Measurements from ENCODE around the gene NME4. TPM values are rescaled to one million over a fixed set of nuclear protein-coding genes. Genes with fewer than 3 reads are reported as not detected.

The NME4 gene
- total and polyA plus RNA-seq, 11 donors, result 37.5 to 103 (median 73.8) TPM

DNA sequence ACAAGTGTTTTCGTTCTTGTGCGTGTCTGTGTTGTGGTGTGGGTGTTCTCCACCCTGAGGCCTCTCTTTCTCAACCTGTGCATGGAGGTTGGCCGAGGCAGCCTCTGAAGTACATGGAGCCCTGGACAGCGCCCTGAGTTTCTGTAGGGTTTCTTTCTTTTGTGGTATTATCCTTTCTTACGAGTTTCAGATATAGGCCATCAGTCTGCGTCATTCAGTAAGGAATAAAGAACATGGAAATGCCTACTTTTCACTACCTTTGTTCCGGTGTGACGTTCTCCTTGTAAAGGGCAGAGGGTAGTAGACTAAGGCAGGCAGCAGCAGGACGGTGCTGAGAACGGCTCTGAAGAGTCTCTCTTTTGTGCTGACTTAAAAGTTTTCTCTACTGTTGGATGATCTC, 47.0 kb downstream of the NME4 start:
- ATAC-seq (no peak), DNase-seq (no peak)
- TF ChIP-seq, protein P1, sequence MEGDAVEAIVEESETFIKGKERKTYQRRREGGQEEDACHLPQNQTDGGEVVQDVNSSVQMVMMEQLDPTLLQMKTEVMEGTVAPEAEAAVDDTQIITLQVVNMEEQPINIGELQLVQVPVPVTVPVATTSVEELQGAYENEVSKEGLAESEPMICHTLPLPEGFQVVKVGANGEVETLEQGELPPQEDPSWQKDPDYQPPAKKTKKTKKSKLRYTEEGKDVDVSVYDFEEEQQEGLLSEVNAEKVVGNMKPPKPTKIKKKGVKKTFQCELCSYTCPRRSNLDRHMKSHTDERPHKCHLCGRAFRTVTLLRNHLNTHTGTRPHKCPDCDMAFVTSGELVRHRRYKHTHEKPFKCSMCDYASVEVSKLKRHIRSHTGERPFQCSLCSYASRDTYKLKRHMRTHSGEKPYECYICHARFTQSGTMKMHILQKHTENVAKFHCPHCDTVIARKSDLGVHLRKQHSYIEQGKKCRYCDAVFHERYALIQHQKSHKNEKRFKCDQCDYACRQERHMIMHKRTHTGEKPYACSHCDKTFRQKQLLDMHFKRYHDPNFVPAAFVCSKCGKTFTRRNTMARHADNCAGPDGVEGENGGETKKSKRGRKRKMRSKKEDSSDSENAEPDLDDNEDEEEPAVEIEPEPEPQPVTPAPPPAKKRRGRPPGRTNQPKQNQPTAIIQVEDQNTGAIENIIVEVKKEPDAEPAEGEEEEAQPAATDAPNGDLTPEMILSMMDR (IDR thresholded peaks at IDR 0.05), result no peak
- no peak for TF ChIP-seq POLR2A (IDR thresholded peaks at IDR 0.05)
- intact Hi-C loops (cut with DNase I), result no loop called here
- Histone ChIP-seq H3K4me3 (no peak overlapping the region), H3K27ac (no peak overlapping the region), H3K36me3 (peaks cover 0 to 3% (median 0%) of the 10 kb centered on the region in 9 donors), H3K27me3 (no peaks in the 10 kb centered on the region), H3K4me1 (peaks cover 0 to 18% (median 0%) of the 10 kb centered on the region in 12 donors), H3K9me3 (no peaks in the 10 kb centered on the region)
- WGBS, 4 donors, result 93 to 96% (median 94%) methylated on average over 10 of the region's 10 CpGs

DNA sequence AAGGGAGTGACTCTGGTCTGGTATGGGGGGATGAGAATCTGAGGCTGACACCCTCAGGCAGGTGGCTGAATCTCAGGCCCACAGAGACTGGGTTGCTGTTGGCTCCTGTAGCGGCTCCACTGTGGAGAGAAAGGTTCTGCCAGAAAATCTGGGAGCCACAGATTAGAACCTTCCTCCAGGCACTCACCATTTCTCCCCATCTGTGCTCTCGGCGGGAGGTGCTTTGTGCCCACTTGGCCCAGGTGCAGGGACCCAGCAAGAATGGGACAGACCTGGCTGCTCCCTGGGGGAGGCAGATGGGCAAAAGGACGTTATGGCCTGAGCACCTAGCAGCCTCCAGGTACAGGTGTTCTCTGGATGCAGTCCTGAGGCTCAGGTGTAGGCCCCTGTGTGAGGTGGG, 48.6 kb downstream of the NME4 start:
- ATAC-seq (no peak), DNase-seq (peak in 1 of 5 donors; percentile 10)
- Histone ChIP-seq H3K36me3 (no peaks in the 10 kb centered on the region), H3K27ac (no peak overlapping the region), H3K9me3 (no peaks in the 10 kb centered on the region), H3K27me3 (no peaks in the 10 kb centered on the region), H3K4me3 (no peak overlapping the region), H3K4me1 (peaks cover 0 to 18% (median 0%) of the 10 kb centered on the region in 12 donors)
- TF ChIP-seq POLR2A (IDR thresholded peaks at IDR 0.05), result no peak
- intact Hi-C loops (cut with DNase I), result no loop called here
- 87 to 95% (median 91%) methylated on average over 4 of the region's 4 CpGs for WGBS, 4 donors

Other genes with a start within 250 kb of the NME4 start
- not detected for gene HBZ, start 244.6 kb upstream of the NME4 start, total RNA-seq
- gene HBZ, start 244.6 kb upstream of the NME4 start, polyA plus RNA-seq, result not detected
- under 1 TPM in 4 of 9 donors, not detected in 5; 0.54 to 0.62 (median 0.58) TPM for gene HBM, start 231.2 kb upstream of the NME4 start, total RNA-seq
- not detected for gene HBM, start 231.2 kb upstream of the NME4 start, polyA plus RNA-seq
- gene HBA2, start 224.3 kb upstream of the NME4 start, total RNA-seq, result 1,000 to 10,000 TPM in 2 of 9 donors, 100 to 1,000 TPM in 4, 10 to 100 TPM in 3; 47.9 to 2,038 (median 162) TPM
- 10 to 100 TPM in 1 of 2 donors, 1 to 10 TPM in 1; 3.6 to 90.1 TPM for gene HBA2, start 224.3 kb upstream of the NME4 start, polyA plus RNA-seq
- 1,000 to 10,000 TPM in 1 of 9 donors, 100 to 1,000 TPM in 7, 10 to 100 TPM in 1; 74.1 to 1,031 (median 259) TPM for gene HBA1, start 220.5 kb upstream of the NME4 start, total RNA-seq
- gene HBA1, start 220.5 kb upstream of the NME4 start, polyA plus RNA-seq, result 10 to 100 TPM in 1 of 2 donors, 1 to 10 TPM in 1; 1.8 to 32.6 TPM
- gene HBQ1, start 216.7 kb upstream of the NME4 start, total RNA-seq, result not detected
- gene HBQ1, start 216.7 kb upstream of the NME4 start, polyA plus RNA-seq, result not detected
- gene LUC7L, start 167.8 kb upstream of the NME4 start, total RNA-seq, result 10 to 100 TPM; 12.5 to 26.8 (median 19.4) TPM
- gene LUC7L, start 167.8 kb upstream of the NME4 start, polyA plus RNA-seq, result 10 to 100 TPM; 17.7 to 47.5 TPM
- gene FAM234A, start 162.4 kb upstream of the NME4 start, total RNA-seq, result 100 to 1,000 TPM; 132 to 201 (median 148) TPM
- gene FAM234A, start 162.4 kb upstream of the NME4 start, polyA plus RNA-seq, result 100 to 1,000 TPM; 110 to 124 TPM
- gene RGS11, start 121.3 kb upstream of the NME4 start, total RNA-seq, result 10 to 100 TPM in 5 of 9 donors, 1 to 10 TPM in 4; 4.9 to 19.5 (median 11.8) TPM
- 10 to 100 TPM in 1 of 2 donors, 1 to 10 TPM in 1; 1.1 to 12.1 TPM for gene RGS11, start 121.3 kb upstream of the NME4 start, polyA plus RNA-seq
- 10 to 100 TPM in 3 of 9 donors, 1 to 10 TPM in 6; 5.5 to 19.2 (median 8.2) TPM for gene ARHGDIG, start 116.6 kb upstream of the NME4 start, total RNA-seq
- gene ARHGDIG, start 116.6 kb upstream of the NME4 start, polyA plus RNA-seq, result 10 to 100 TPM in 1 of 2 donors, under 1 TPM in 1; 0.26 to 11.4 TPM
- 1 to 10 TPM in 8 of 9 donors, under 1 TPM in 1; 0.98 to 9.3 (median 5.1) TPM for gene PDIA2, start 114.0 kb upstream of the NME4 start, total RNA-seq
- 1 to 10 TPM in 1 of 2 donors, under 1 TPM in 1; 0.17 to 1.7 TPM for gene PDIA2, start 114.0 kb upstream of the NME4 start, polyA plus RNA-seq
- gene AXIN1, start 44.5 kb upstream of the NME4 start, total RNA-seq, result 10 to 100 TPM in 6 of 9 donors, 1 to 10 TPM in 3; 6.8 to 32.0 (median 11.6) TPM
- 10 to 100 TPM; 10.0 to 19.8 TPM for gene AXIN1, start 44.5 kb upstream of the NME4 start, polyA plus RNA-seq
- 100 to 1,000 TPM in 2 of 9 donors, 10 to 100 TPM in 7; 66.3 to 126 (median 77.7) TPM for gene MRPL28, start 26.7 kb upstream of the NME4 start, total RNA-seq
- 100 to 1,000 TPM; 135 to 157 TPM for gene MRPL28, start 26.7 kb upstream of the NME4 start, polyA plus RNA-seq
- gene PGAP6, start 15.2 kb upstream of the NME4 start, total RNA-seq, result 10 to 100 TPM; 32.3 to 65.3 (median 44.9) TPM
- 10 to 100 TPM; 30.1 to 63.8 TPM for gene PGAP6, start 15.2 kb upstream of the NME4 start, polyA plus RNA-seq
- gene DECR2, start 4.7 kb downstream of the NME4 start, total RNA-seq, result 10 to 100 TPM in 6 of 9 donors, 1 to 10 TPM in 3; 6.9 to 20.6 (median 12.2) TPM
- gene DECR2, start 4.7 kb downstream of the NME4 start, polyA plus RNA-seq, result 10 to 100 TPM in 1 of 2 donors, 1 to 10 TPM in 1; 7.1 to 17.1 TPM
- gene RAB11FIP3, start 28.4 kb downstream of the NME4 start, total RNA-seq, result 10 to 100 TPM; 19.9 to 39.9 (median 31.9) TPM
- 10 to 100 TPM; 19.3 to 35.2 TPM for gene RAB11FIP3, start 28.4 kb downstream of the NME4 start, polyA plus RNA-seq
- 10 to 100 TPM; 12.0 to 35.5 (median 20.0) TPM for gene CAPN15, start 130.5 kb downstream of the NME4 start, total RNA-seq
- gene CAPN15, start 130.5 kb downstream of the NME4 start, polyA plus RNA-seq, result 10 to 100 TPM; 20.8 to 26.0 TPM
- not detected for gene PRR35, start 163.2 kb downstream of the NME4 start, total RNA-seq
- gene PRR35, start 163.2 kb downstream of the NME4 start, polyA plus RNA-seq, result not detected
- gene NHLRC4, start 169.8 kb downstream of the NME4 start, total RNA-seq, result under 1 TPM in 8 of 9 donors, not detected in 1; 0.23 to 0.86 (median 0.56) TPM
- gene NHLRC4, start 169.8 kb downstream of the NME4 start, polyA plus RNA-seq, result under 1 TPM; 0.46 to 0.50 TPM
- gene PIGQ, start 172.8 kb downstream of the NME4 start, total RNA-seq, result 10 to 100 TPM; 16.4 to 39.5 (median 22.0) TPM
- 10 to 100 TPM; 21.8 to 35.8 TPM for gene PIGQ, start 172.8 kb downstream of the NME4 start, polyA plus RNA-seq
- 10 to 100 TPM; 10.2 to 17.8 (median 12.6) TPM for gene RAB40C, start 192.9 kb downstream of the NME4 start, total RNA-seq
- gene RAB40C, start 192.9 kb downstream of the NME4 start, polyA plus RNA-seq, result 10 to 100 TPM; 15.2 to 22.0 TPM
- 1 to 10 TPM in 1 of 9 donors, under 1 TPM in 8; 0.15 to 1.1 (median 0.25) TPM for gene WFIKKN1, start 233.8 kb downstream of the NME4 start, total RNA-seq
- under 1 TPM; 0.30 to 0.51 TPM for gene WFIKKN1, start 233.8 kb downstream of the NME4 start, polyA plus RNA-seq
- 100 to 1,000 TPM in 2 of 9 donors, 10 to 100 TPM in 7; 39.6 to 187 (median 44.7) TPM for gene METTL26, start 239.1 kb downstream of the NME4 start, total RNA-seq
- gene METTL26, start 239.1 kb downstream of the NME4 start, polyA plus RNA-seq, result 100 to 1,000 TPM; 101 to 165 TPM
- gene MCRIP2, start 244.6 kb downstream of the NME4 start, total RNA-seq, result 100 to 1,000 TPM in 4 of 9 donors, 10 to 100 TPM in 5; 52.3 to 219 (median 89.5) TPM
- gene MCRIP2, start 244.6 kb downstream of the NME4 start, polyA plus RNA-seq, result 100 to 1,000 TPM in 1 of 2 donors, 10 to 100 TPM in 1; 97.0 to 321 TPM